HepG2 (cell line): ENCODE results near the gene ZNF777.

Experiments
- ATF4 ChIP-seq, 2 experiments: fragments of 450-650 bp in 1 of 2; sonication (generic) in 1 of 2; formaldehyde crosslinking; IDR thresholded peaks; 2 replicates each; pipeline versions ENCODE4 v1.5.0 to v1.8.0; 2020 to 2022; ENCODE audit warnings: mild to moderate bottlenecking in 1 of 2, missing genetic modification reagents in 1 of 2
- EP300 ChIP-seq, 3 experiments: sonication (generic) in 1 of 3; formaldehyde crosslinking in 1 of 3; IDR thresholded peaks; 2 replicates each; pipeline versions ENCODE4 v1.5.1 to v1.6.1; 2011 to 2020; ENCODE audit warnings: low read depth in 2 of 3, low read length in 2 of 3, borderline replicate concordance in 1 of 3, improper control_type of control experiment in 1 of 3, mild to moderate bottlenecking in 1 of 3, missing genetic modification reagents in 1 of 3, moderate library complexity in 1 of 3
- HDAC6 ChIP-seq: fragments of 200-600 bp; sonication (generic); IDR thresholded peaks from 2 replicates; pipeline ENCODE4 v1.7.0; 2017; ENCODE audit warnings: mild to moderate bottlenecking, antibody characterized with exemption, low read length, low read depth
- JUN ChIP-seq: sonication (generic); formaldehyde crosslinking; IDR thresholded peaks from 2 replicates; pipeline ENCODE4 v1.4.0; 2020; ENCODE audit warnings: mild to moderate bottlenecking, missing genetic modification reagents
- RAD21 ChIP-seq: fragments of 450-650 bp; formaldehyde crosslinking; IDR thresholded peaks from 2 replicates; pipeline ENCODE4 v1.5.0; 2020; ENCODE audit warnings: mild to moderate bottlenecking
- TF ChIP-seq, protein P1 (sequence below): sonication (generic); formaldehyde crosslinking; IDR thresholded peaks from 2 replicates; pipeline ENCODE4 v1.5.0; 2020; ENCODE audit warnings: mild to moderate bottlenecking, missing genetic modification reagents, moderate library complexity

GRCh38 chr7:149510248-149510647, 49.4 kb upstream of the ZNF777 start:
- TF ChIP-seq, protein P1, sequence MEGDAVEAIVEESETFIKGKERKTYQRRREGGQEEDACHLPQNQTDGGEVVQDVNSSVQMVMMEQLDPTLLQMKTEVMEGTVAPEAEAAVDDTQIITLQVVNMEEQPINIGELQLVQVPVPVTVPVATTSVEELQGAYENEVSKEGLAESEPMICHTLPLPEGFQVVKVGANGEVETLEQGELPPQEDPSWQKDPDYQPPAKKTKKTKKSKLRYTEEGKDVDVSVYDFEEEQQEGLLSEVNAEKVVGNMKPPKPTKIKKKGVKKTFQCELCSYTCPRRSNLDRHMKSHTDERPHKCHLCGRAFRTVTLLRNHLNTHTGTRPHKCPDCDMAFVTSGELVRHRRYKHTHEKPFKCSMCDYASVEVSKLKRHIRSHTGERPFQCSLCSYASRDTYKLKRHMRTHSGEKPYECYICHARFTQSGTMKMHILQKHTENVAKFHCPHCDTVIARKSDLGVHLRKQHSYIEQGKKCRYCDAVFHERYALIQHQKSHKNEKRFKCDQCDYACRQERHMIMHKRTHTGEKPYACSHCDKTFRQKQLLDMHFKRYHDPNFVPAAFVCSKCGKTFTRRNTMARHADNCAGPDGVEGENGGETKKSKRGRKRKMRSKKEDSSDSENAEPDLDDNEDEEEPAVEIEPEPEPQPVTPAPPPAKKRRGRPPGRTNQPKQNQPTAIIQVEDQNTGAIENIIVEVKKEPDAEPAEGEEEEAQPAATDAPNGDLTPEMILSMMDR (CRISPR knock-in tag) = no peak
- TF ChIP-seq EP300 (IDR thresholded peaks at IDR 0.05; ENCODE audit: low read depth in 2 of 2, low read length in 2 of 2) = no peak
- no peak for TF ChIP-seq EP300 (CRISPR knock-in tag; IDR thresholded peaks at IDR 0.05; ENCODE audit: borderline replicate concordance)
- TF ChIP-seq JUN = no peak
- TF ChIP-seq HDAC6 = no peak
- TF ChIP-seq RAD21 (CRISPR knock-in tag) = no peak
- no peak for TF ChIP-seq ATF4 (CRISPR knock-in tag; IDR thresholded peaks at IDR 0.05)
